GM23338 (cell line): ENCODE measurements around the gene LRRC25. TPM values are rescaled to one million over a fixed set of nuclear protein-coding genes. Genes with fewer than 3 reads are reported as not detected.

Experiments
- ATAC-seq: fragments of 200-7000 bp; cut with Tn5 transposase; 3 replicates; pipeline ENCODE4 v1.9.1; 2020
- DNase-seq: peaks from one replicate; pipeline ENCODE4 v3.0.0-alpha.2; 2015; ENCODE audit warnings: low spot score
- H2AFZ ChIP-seq: fragments of 200-600 bp; sonication (generic); 2 replicates; pipeline ENCODE4 v1.8.0; 2016; ENCODE audit warnings: antibody characterized with exemption, mild to moderate bottlenecking, moderate library complexity
- H3F3A ChIP-seq: fragments of 200-600 bp; sonication (generic); replicated peaks from 2 replicates; pipeline ENCODE4 v1.8.0; 2017; ENCODE audit warnings: antibody characterized with exemption, mixed run types, low read depth
- H3K27ac ChIP-seq: fragments of 200-600 bp; sonication (generic); 2 replicates; pipeline ENCODE4 v1.6.1; 2016; ENCODE audit warnings: low read depth
- H3K27me3 ChIP-seq: fragments of 200-600 bp; sonication (generic); 2 replicates; pipeline ENCODE4 v1.8.0; 2016; ENCODE audit warnings: mild to moderate bottlenecking, mixed run types, moderate library complexity; ENCODE audit not compliant: insufficient read depth
- H3K36me3 ChIP-seq: fragments of 200-600 bp; sonication (generic); 2 replicates; pipeline ENCODE4 v1.8.0; 2016; ENCODE audit warnings: mild to moderate bottlenecking; ENCODE audit not compliant: insufficient read depth
- H3K4me1 ChIP-seq: fragments of 200-600 bp; sonication (generic); 2 replicates; pipeline ENCODE4 v1.8.0; 2016; ENCODE audit warnings: mild to moderate bottlenecking, moderate library complexity; ENCODE audit not compliant: insufficient read depth
- H3K4me2 ChIP-seq: fragments of 200-600 bp; sonication (generic); 2 replicates; pipeline ENCODE4 v1.7.1; 2017; ENCODE audit warnings: mixed run types
- H3K4me3 ChIP-seq: fragments of 200-600 bp; sonication (generic); 2 replicates; pipeline ENCODE4 v1.6.1; 2016; ENCODE audit warnings: mixed run types
- H3K79me2 ChIP-seq: fragments of 200-600 bp; sonication (generic); replicated peaks from 2 replicates; pipeline ENCODE4 v1.8.0; 2017; ENCODE audit warnings: mild to moderate bottlenecking; ENCODE audit not compliant: insufficient read depth
- H3K9me2 ChIP-seq: fragments of 200-600 bp; sonication (generic); 2 replicates; pipeline ENCODE4 v1.8.0; 2017; ENCODE audit not compliant: insufficient read depth
- H4K20me1 ChIP-seq: fragments of 200-600 bp; sonication (generic); replicated peaks from 2 replicates; pipeline ENCODE4 v1.8.0; 2017; ENCODE audit warnings: mild to moderate bottlenecking; ENCODE audit not compliant: insufficient read depth
- H3K27ac Mint-ChIP-seq: 2 replicates; pipeline ENCODE4 v1.8.0; 2020; ENCODE audit warnings: inconsistent platforms, mild to moderate bottlenecking, moderate library complexity, mixed read lengths
- H3K27me3 Mint-ChIP-seq: 3 replicates; pipeline ENCODE4 v1.8.0; 2022; ENCODE audit warnings: low read depth, mild to moderate bottlenecking, moderate library complexity, mixed read lengths, inconsistent platforms; ENCODE audit not compliant: insufficient read depth, poor library complexity
- H3K36me3 Mint-ChIP-seq: 3 replicates; pipeline ENCODE4 v1.8.0; 2021; ENCODE audit warnings: low read depth, mild to moderate bottlenecking, inconsistent platforms, moderate library complexity, mixed read lengths
- H3K4me1 Mint-ChIP-seq: 3 replicates; pipeline ENCODE4 v1.8.0; 2020; ENCODE audit warnings: mild to moderate bottlenecking, inconsistent platforms, mixed read lengths
- H3K4me3 Mint-ChIP-seq: 3 replicates; pipeline ENCODE4 v1.8.0; 2021; ENCODE audit warnings: moderate library complexity, mild to moderate bottlenecking, inconsistent platforms, mixed read lengths
- H3K9me3 Mint-ChIP-seq: 3 replicates; pipeline ENCODE4 v1.8.0; 2020; ENCODE audit warnings: moderate library complexity, mild to moderate bottlenecking, inconsistent platforms, mixed read lengths
- CREB1 ChIP-seq: fragments of 250-450 bp; sonication (Bioruptor Pico); IDR thresholded peaks from 2 replicates; pipeline ENCODE4 v1.5.0; 2020; ENCODE audit warnings: low read depth, mild to moderate bottlenecking, moderate library complexity
- ETS1 ChIP-seq: IDR thresholded peaks from 2 replicates; pipeline ENCODE4 v1.6.1; 2016; ENCODE audit warnings: antibody characterized with exemption
- EZH2 ChIP-seq: fragments of 200-600 bp; sonication (generic); IDR thresholded peaks from one replicate; pipeline ENCODE4 v1.8.0; 2017; ENCODE audit warnings: antibody characterized with exemption, mild to moderate bottlenecking, low read depth; ENCODE audit not compliant: unreplicated experiment
- EZH2phosphoT487 ChIP-seq: fragments of 200-600 bp; sonication (generic); IDR thresholded peaks from one replicate; pipeline ENCODE4 v1.8.1; 2018; ENCODE audit warnings: antibody characterized with exemption; ENCODE audit not compliant: unreplicated experiment
- JUNB ChIP-seq: IDR thresholded peaks from one replicate; pipeline ENCODE4 v1.6.1; 2016; ENCODE audit warnings: antibody characterized with exemption; ENCODE audit not compliant: unreplicated experiment
- POLR2AphosphoS5 ChIP-seq: IDR thresholded peaks from 2 replicates; pipeline ENCODE4 v1.6.1; 2016; ENCODE audit warnings: antibody characterized with exemption, low read depth
- STAT1 ChIP-seq: IDR thresholded peaks from one replicate; pipeline ENCODE4 v1.6.1; 2016; ENCODE audit warnings: antibody characterized with exemption; ENCODE audit not compliant: unreplicated experiment
- ZNF114 ChIP-seq: fragments of 250-450 bp; sonication (Bioruptor Pico); IDR thresholded peaks from 2 replicates; pipeline ENCODE4 v1.5.0; 2020; ENCODE audit warnings: mild to moderate bottlenecking, moderate library complexity
- ZNF331 ChIP-seq: fragments of 250-450 bp; sonication (Bioruptor Pico); IDR thresholded peaks from 2 replicates; pipeline ENCODE4 v1.5.0; 2020; ENCODE audit warnings: low read depth, mild to moderate bottlenecking, moderate library complexity
- polyA plus RNA-seq: library from polyadenylated mRNA; unstranded; fragments of >200 nt; fragmentation: Nextera tagmentation; extraction: Ambion mirVana; gene quantifications from 2 replicates; pipeline ENCODE4 v1.2.1, GENCODE V29; 2016
- total RNA-seq: library from RNA; depleted of rRNA; stranded (reverse); fragments of >200 nt; shearing (Covaris generic); gene quantifications from 2 replicates; pipeline ENCODE4 v1.2.3, GENCODE V29; 2014
- TF ChIP-seq, protein P1 (sequence below), 2 experiments: fragments of 200-600 bp in 1 of 2; sonication (generic) in 1 of 2; conservative IDR thresholded peaks; 2 replicates each; pipeline versions ENCODE4 v1.5.1 to v1.6.1; 2016 to 2017; ENCODE audit warnings: antibody characterized with exemption in 2 of 2, low read depth in 2 of 2, mild to moderate bottlenecking in 2 of 2, moderate library complexity in 1 of 2
- TF ChIP-seq, protein P2 (sequence below): IDR thresholded peaks from one replicate; pipeline ENCODE4 v1.6.1; 2018; ENCODE audit warnings: antibody characterized with exemption; ENCODE audit not compliant: unreplicated experiment

LRRC25 gene
- total and polyA plus RNA-seq, 2 experiments from 2014 or later = 0.17 to 0.24 TPM

DNA sequence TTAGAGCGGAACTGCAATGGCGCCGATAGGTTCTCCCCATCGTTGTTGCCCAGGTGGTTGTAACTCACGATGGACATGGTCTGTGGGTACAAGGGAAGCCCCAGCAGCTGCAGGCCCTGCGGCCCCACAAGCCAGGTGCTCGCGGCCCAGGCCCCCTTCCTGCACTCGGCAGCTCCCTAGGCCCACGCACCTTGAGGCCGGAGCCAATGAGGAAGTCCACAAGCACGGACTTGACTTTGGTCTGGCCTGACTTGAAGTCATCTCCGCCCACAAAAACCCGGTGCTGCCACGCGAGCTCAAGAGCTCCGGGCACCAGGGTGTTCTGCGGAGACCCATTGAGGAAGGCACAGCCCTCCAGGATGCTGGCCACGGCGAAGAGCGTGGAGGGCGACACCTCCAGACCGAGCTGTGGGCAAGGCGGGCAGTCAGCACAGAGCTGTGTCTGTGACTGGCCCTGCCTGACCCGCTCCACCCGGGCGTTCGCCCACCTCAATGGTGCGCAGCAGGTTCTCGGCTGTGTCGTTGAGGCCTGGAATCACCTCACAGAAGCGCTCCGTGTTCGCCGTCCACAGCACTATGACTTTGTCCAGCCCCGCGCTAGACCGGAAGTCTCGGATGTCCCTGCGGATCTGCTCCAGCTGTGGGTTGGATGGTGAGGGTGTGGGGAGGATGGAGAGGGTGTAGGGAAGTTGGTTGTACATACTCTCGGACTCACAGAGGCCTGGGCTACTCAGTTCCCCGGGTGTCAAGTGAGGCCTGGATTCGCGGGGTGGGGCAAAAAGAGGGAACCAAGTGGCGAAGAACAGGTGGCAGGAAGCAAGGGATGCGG lies 38.6 kb upstream of the LRRC25 start (continued):
- no peak for TF ChIP-seq STAT1
- TF ChIP-seq ZNF331 (CRISPR knock-in tag) = no peak
- TF ChIP-seq, protein P1, sequence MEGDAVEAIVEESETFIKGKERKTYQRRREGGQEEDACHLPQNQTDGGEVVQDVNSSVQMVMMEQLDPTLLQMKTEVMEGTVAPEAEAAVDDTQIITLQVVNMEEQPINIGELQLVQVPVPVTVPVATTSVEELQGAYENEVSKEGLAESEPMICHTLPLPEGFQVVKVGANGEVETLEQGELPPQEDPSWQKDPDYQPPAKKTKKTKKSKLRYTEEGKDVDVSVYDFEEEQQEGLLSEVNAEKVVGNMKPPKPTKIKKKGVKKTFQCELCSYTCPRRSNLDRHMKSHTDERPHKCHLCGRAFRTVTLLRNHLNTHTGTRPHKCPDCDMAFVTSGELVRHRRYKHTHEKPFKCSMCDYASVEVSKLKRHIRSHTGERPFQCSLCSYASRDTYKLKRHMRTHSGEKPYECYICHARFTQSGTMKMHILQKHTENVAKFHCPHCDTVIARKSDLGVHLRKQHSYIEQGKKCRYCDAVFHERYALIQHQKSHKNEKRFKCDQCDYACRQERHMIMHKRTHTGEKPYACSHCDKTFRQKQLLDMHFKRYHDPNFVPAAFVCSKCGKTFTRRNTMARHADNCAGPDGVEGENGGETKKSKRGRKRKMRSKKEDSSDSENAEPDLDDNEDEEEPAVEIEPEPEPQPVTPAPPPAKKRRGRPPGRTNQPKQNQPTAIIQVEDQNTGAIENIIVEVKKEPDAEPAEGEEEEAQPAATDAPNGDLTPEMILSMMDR (conservative IDR thresholded peaks at IDR 0.05; ENCODE audit: low read depth in 2 of 2) = no peak
- TF ChIP-seq POLR2AphosphoS5 = no peak
- no peak for TF ChIP-seq CREB1 (CRISPR knock-in tag)
- no peak for TF ChIP-seq EZH2
- no peak for TF ChIP-seq ETS1

DNA sequence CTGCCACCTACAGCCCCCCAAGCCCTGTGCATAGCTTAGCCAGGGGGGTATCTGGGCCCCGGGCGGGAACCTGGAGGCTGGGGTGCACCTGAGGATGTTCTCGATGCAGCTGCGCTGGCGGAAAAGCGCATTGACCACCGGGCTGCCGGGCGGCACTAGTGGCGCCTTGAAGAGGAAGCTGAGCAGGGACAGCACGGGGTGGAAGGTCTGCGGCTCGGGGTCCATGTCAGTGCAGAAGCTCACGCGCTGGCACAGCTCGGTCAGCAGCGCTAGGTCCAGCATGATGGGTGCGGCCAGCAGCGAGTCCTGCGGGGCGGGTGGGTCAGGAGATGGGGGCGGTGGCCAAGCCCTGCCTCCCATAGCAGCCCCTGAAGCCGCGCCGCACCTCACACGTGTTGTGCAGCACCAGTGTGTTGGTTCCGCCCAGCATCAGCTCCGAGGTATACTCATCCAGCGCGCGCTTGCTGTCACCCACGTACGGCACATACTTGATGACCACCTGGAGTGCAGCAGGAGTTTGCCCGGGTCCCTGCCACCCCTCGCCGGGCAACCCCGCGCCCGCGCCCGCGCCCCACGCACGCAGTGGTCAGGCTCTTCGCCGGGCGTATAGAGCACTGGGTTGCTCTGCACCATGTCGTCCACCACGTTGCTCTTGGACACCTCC lies 37.9 kb upstream of the LRRC25 start:
- peaks cover 46% of the 10 kb centered on the region for H3K4me1 ChIP-seq
- DNase-seq = no peak
- no peaks in the 10 kb centered on the region for H3K27me3 ChIP-seq
- no peak for TF ChIP-seq ZNF114 (CRISPR knock-in tag)
- no peak for TF ChIP-seq ZNF331 (CRISPR knock-in tag)
- TF ChIP-seq, protein P2, sequence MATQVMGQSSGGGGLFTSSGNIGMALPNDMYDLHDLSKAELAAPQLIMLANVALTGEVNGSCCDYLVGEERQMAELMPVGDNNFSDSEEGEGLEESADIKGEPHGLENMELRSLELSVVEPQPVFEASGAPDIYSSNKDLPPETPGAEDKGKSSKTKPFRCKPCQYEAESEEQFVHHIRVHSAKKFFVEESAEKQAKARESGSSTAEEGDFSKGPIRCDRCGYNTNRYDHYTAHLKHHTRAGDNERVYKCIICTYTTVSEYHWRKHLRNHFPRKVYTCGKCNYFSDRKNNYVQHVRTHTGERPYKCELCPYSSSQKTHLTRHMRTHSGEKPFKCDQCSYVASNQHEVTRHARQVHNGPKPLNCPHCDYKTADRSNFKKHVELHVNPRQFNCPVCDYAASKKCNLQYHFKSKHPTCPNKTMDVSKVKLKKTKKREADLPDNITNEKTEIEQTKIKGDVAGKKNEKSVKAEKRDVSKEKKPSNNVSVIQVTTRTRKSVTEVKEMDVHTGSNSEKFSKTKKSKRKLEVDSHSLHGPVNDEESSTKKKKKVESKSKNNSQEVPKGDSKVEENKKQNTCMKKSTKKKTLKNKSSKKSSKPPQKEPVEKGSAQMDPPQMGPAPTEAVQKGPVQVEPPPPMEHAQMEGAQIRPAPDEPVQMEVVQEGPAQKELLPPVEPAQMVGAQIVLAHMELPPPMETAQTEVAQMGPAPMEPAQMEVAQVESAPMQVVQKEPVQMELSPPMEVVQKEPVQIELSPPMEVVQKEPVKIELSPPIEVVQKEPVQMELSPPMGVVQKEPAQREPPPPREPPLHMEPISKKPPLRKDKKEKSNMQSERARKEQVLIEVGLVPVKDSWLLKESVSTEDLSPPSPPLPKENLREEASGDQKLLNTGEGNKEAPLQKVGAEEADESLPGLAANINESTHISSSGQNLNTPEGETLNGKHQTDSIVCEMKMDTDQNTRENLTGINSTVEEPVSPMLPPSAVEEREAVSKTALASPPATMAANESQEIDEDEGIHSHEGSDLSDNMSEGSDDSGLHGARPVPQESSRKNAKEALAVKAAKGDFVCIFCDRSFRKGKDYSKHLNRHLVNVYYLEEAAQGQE = no peak
- TF ChIP-seq, protein P1 (conservative IDR thresholded peaks at IDR 0.05; ENCODE audit: low read depth in 2 of 2) = no peak
- TF ChIP-seq JUNB = no peak
- no peak for TF ChIP-seq EZH2phosphoT487
- TF ChIP-seq CREB1 (CRISPR knock-in tag) = no peak
- no peak for TF ChIP-seq EZH2

More for the DNA sequence above, 37.9 kb upstream of the LRRC25 start:
- Mint-ChIP-seq H3K4me1 (peaks cover 34% of the 10 kb centered on the region), H3K27me3 (peaks cover 30% of the 10 kb centered on the region), H3K9me3 (no peaks in the 10 kb centered on the region), H3K36me3 (peaks cover 18% of the 10 kb centered on the region), H3K4me3 (no peak overlapping the region), H3K27ac (no peak overlapping the region)
- Histone ChIP-seq H3F3A (peaks cover 33% of the 10 kb centered on the region; the same call in 1 of the 2 replicates), H3K79me2 (no peaks in the 10 kb centered on the region), H3K36me3 (no peaks in the 10 kb centered on the region), H3K27ac (no peak overlapping the region), H3K4me3 (no peak overlapping the region), H3K9me2 (no peaks in the 10 kb centered on the region), H2AFZ (no peak overlapping the region), H4K20me1 (peaks cover 3% of the 10 kb centered on the region), H3K4me2 (no peak overlapping the region)
- no peak for ATAC-seq
